ENCODE measurements around the gene YTHDF1.

- TF ChIP-seq ZC3H10 (CRISPR knock-in tag; IDR thresholded peaks at IDR 0.05): no peak
- no peak for TF ChIP-seq ARNTL (CRISPR knock-in tag; IDR thresholded peaks at IDR 0.05; ENCODE audit: borderline replicate concordance, low read depth)
- TF ChIP-seq TCF4 (CRISPR knock-in tag; IDR thresholded peaks at IDR 0.05; ENCODE audit: borderline replicate concordance): no peak
- TF ChIP-seq PATZ1 (CRISPR knock-in tag; IDR thresholded peaks at IDR 0.05; ENCODE audit: borderline replicate concordance): no peak
- no peak for TF ChIP-seq CREB5 (CRISPR knock-in tag; IDR thresholded peaks at IDR 0.05; ENCODE audit: low read depth)
- TF ChIP-seq TOX (CRISPR knock-in tag; IDR thresholded peaks at IDR 0.05; ENCODE audit: borderline replicate concordance): no peak
- no peak for TF ChIP-seq ZFP3 (CRISPR knock-in tag; IDR thresholded peaks at IDR 0.05)
- no peak for TF ChIP-seq SNAI2 (CRISPR knock-in tag; IDR thresholded peaks at IDR 0.05)
- no peak for TF ChIP-seq ZFP30 (CRISPR knock-in tag; IDR thresholded peaks at IDR 0.05)
- no peak for TF ChIP-seq CSRNP3 (CRISPR knock-in tag; IDR thresholded peaks at IDR 0.05)
- no peak for TF ChIP-seq BACH2 (CRISPR knock-in tag; IDR thresholded peaks at IDR 0.05; ENCODE audit: borderline replicate concordance)
These were observed 50.4 kb downstream of the YTHDF1 start for GRCh38 chr20:63165356-63166192.
